ENCODE measurements around the gene TAF1A. TPM values are rescaled to one million over a fixed set of nuclear protein-coding genes. Genes with fewer than 3 reads are reported as not detected.

TAF1A gene
- total RNA-seq, 1 donor from 2014 or later = 8.3 TPM

DNA sequence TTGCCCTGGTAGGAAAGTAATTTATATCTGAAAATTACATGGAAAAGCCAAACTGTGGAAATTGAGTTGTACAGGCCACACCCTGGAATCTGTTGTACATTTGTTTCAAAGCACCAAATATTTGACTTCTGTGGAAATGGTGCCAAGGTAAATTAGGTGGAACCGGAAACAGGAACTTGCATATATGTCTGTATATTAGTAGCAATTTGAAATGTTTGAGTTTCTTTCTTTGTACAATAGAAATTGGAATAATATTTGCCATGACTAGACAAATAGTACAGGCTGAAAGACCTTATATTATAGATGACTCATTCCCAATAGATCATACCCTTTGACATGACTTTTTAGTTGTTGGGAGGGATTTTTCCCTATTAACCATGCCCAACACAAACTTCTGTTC lies 10.5 kb upstream of the TAF1A start:
- DNase-seq (ENCODE audit: low read depth) = no peak

DNA sequence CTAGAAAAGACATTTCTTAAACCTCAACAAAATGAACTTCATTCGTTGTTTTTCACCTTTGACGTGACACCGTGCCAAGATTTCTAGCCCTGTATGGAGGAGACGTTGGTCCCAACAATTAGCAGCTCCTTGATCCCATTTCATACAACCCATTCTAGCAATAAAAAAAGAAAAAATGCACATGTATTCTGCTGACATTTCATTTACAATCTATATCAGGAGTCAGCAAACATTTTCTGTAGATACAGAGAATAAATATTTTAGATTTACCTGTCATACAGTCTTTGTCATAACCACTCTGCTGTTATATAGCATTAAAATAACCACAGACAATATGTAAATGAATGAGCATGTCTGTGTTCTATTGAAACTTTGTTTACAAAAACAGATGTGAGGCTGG lies 7.0 kb upstream of the TAF1A start:
- no peak for DNase-seq (ENCODE audit: low read depth)

DNA sequence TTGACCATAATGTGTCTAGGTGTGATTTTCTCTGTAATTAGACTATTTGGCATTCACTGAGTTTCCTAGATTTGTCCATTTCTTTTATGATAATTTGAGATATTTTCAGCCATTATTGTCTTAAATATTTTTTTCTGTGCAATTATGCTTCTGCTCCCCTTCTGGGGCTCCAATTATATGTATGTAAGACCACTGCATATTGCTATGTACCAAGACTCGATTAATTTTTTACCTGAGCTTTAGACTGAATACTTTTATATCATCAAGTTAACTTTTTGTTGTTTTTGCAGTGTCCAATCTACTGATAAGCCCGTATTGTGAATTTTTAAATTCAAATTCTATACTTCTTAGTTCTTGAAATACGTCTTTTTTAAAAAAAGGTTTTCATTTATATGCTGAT lies 5.1 kb upstream of the TAF1A start:
- no peak for DNase-seq (ENCODE audit: low read depth)

DNA sequence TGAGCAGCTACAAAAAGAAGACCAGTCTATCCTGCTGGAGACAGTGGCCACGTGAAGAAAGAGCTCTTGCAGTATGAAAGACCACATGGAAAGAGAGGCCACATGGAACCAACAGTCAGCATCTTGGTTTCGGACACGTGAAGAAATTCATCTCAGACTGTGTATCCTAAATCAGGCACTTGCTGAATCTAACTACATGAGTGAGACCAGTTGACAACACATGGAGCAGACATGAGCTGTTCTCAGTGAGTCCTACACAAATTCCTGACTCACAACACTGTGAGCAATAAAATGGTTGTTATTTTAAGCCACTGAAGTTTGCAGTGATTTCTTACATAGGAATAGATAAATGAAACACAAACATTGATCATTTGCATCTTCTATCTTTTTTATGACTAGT lies 2.4 kb upstream of the TAF1A start:
- DNase-seq (ENCODE audit: low read depth) = no peak

DNA sequence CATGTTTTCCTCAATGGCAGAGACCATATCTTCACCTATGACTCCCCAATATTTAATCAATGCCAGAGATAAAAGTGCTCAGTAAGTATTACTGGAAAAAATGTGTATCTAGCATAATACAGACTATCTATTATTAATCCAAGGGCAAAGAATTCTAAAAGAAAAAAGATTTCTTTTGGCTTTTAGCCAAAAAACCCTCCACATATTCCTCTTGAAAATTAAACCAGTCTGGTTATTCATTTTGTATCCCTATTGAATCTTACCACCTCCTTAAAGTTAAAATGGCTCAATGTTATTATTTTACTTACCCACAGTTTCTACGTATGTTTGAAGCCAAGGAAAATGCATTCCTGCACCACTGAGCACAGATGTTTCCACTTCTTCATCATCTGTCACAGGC lies 1.6 kb downstream of the TAF1A start:
- DNase-seq (ENCODE audit: low read depth) = no peak

DNA sequence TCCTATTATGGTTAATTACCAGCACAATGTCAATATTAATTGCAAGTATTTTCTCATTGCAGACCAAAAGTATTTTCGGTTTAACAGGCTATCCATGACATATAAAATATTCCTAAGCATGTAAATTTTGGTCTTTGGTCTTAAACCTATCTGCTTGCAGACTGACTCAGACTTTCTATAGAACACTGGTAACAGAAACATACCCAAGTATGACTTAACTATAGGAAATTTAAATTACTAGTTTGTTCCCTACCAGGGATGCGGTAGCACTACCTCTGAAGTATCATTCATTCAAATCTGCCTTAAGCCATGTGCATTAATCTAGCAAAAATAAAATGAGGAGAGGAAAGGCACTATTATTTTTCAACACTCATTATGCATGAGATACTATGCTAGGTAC lies 2.9 kb downstream of the TAF1A start:
- DNase-seq (ENCODE audit: low read depth) = no peak

DNA sequence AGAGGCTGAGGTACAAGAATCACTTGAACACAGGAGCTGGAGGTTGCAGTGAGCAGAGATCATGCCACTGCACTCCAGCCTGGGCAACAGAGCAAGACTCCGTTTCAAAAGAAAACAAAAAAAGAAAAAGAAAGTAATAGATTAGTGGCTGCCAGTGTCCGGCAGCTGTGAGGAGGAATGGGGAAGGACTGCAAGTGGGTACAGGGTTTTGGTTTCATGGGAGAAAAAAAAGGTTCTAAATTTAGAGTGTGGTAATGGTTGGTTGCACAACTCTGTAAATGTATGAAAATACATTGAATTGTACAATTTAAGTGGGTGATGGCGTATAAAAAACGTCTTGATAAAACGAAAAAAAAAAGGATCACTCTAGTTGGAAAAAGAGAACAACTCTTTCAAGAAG lies 6.7 kb downstream of the TAF1A start:
- DNase-seq (ENCODE audit: low read depth) = peak; percentile 3

DNA sequence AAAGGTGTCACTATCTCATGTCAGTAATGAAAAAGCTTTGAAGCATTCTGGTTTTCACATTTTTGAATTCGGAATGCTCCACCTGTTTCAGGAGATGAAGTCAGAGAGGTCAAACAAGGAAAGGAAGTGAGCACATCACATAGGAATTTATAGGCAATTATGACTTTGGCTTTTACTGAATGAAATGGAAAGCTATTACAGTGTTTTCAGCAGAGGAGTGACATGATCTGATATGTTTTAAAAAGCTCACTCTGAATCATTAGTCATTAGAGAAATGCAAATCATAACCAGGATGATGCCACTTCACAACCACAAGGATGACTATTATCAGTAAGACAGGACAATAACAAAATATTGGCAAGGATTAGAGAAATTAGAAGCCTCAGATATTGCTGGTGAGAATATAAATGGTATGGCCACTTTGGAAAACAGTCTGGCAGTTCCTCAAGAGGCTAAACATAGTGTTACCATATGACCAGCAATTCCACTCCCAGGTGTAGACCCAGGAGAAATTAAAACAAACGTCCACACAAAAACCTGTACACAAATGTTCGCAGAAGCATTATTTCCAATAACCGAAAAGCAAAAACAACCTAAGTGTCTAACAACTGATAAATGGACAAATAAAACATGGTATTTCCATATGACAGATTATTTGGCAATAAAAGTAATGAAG lies 7.5 kb downstream of the TAF1A start:
- DNase-seq (ENCODE audit: low read depth) = peak; percentile 32

DNA sequence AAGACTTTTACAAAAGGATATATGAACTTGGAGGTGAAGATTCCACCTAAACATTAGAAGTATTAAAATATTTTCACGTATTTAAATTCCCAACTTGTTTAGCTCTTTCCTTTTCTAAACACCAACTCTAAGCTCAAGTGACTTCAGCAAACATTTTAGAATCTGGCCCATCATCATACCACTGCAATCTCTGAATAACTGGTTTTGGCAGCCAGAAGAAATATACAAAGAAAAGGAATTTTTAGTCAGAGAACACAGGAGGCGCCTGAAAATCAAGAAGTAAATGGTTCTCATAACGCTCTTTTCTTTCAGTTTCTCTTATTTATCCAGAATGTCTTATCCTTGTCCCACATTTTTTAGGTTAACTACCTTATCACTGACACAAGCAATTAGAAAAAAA lies 10.4 kb downstream of the TAF1A start:
- DNase-seq (ENCODE audit: low read depth) = no peak

DNA sequence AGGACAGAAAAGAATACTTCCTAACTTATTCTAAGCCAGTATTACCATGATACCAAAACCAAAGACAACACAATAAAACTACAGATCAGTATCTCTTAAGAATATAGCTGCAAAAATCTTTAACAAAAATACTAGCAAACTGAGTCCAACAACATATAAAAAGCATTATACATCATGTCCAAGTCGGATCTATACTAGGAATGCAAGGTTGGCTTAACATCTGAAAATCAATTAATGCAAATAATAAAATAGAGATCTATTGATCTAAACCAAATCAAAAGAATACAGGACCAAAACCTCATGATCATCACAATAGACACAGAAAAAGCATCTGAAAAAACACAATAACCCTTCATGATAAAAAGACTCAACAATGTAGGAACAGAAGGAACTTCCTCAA lies 18.9 kb downstream of the TAF1A start:
- DNase-seq (ENCODE audit: low read depth) = no peak

DNA sequence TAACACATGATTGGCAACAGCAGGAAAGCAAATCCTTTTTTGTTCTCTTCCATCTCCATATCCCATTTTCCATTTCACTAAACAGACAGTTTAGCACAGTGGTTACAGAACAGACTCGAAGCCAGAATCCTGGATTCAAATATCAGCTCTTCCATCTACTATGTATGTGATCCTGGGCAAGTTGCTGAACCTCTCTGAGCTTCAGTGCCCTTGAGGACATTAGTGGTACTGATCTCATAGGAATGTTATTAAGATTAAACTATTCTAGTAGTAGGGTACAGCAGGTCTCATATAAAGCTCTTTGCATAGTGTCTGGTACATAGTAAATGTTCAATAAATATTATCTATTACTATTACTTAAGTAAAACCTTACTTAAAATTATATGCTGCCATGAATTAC lies 28.1 kb downstream of the TAF1A start:
- no peak for DNase-seq (ENCODE audit: low read depth)

DNA sequence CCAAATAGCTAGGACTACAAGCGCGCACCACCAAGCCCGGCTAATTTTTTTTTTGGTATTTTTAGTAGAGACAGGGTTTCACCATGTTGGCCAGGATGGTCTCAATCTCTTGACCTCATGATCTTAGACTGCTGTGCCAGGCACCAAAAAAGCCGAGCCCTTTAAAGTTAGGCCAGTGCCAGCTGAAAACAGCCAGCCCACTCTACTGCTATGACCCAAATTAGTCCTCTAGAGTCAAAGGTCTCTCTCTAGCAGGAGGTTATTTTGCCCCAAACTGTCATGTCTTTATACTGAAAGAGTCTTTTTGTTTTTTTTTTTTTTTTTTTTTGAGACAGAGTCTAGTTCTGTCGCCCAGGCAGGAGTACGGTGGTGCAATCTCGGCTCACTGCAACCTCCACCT lies 32.2 kb downstream of the TAF1A start:
- no peak for DNase-seq (ENCODE audit: low read depth)

DNA sequence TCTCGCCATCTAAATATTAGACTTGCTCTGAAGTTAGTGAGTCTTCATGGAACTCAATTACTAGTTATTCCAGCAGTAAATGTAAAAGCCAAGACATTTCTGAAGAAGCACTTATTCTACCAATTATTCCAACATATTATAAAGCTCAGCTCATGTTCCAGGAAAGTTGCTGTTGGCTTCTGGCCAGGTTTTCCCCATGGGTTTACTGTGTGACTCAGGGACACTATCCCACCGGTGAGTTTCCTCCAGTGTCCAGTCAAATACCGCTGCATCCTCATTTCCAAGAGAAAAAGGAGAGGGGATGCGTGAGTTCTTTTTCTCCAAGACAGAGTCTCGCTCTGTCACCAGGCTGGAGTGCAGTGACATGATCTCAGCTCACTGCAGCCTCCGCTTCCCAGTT lies 32.6 kb downstream of the TAF1A start:
- peak; percentile 10 for DNase-seq (ENCODE audit: low read depth)

DNA sequence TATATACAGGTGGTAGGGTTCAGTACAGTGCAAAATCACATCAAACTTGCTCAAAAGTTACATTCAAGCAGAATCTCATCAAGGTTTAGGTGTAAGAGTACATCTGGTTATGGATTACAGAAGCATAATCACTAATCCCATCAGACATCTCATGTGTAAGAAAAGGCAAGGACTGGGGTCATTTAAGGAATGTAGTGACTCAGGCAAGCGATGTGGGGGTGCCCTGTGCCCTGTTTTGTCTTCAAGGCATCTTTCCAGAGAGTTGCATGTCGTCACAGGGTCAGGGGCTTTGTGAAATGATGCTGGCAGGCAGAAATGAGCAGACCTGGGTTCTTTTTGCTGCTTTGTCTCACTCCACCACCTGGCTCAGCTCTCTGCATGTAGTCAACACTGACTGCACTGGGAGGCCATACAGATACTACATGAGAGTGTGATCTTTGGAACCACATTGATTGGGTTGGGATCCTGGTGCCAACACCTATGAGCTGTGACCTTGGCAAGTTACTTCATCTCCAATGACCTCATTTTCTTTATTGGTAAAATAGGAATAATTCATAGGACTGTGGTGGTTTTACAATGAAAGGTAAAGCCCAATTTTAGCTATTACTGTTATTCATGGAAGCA lies 33.6 kb downstream of the TAF1A start:
- DNase-seq (ENCODE audit: low read depth) = no peak

DNA sequence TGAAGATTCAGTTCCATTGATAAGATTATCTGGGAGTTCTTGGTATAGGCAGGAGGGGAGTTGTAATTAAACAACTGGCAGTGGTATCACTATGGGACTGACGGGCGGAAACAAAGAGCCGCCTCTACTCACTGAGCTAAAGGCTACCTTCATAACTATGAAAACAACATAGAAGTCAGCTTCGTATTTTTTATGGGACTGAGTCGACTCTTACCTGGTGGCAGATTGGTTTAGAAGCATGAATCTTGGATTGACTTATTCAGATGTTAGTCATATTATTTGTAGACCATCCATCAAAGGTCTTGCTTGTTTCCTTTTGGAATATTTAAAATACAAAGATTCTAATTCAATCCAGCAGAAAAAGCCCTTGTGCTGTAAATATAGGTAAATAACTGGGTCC lies 35.6 kb downstream of the TAF1A start:
- no peak for DNase-seq (ENCODE audit: low read depth)

DNA sequence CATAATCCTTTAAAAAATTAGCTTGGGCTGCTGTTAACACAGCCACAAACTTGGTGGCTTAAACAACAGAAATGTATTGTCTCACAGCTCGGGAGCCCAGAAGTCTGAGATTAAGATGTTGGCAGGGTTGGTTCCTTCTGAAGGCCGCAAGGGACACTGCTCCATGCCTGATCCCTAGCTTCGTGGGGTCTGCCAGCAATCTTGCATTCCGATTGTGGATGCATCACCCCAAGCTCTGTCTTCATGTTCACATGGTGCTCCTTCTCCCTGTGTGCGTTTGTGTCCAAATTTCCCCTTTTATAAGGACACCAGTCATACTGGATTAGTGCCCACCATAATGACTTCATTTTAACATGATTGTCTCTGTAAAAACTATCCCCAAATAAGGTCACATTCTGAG lies 36.9 kb downstream of the TAF1A start:
- DNase-seq (ENCODE audit: low read depth) = no peak

DNA sequence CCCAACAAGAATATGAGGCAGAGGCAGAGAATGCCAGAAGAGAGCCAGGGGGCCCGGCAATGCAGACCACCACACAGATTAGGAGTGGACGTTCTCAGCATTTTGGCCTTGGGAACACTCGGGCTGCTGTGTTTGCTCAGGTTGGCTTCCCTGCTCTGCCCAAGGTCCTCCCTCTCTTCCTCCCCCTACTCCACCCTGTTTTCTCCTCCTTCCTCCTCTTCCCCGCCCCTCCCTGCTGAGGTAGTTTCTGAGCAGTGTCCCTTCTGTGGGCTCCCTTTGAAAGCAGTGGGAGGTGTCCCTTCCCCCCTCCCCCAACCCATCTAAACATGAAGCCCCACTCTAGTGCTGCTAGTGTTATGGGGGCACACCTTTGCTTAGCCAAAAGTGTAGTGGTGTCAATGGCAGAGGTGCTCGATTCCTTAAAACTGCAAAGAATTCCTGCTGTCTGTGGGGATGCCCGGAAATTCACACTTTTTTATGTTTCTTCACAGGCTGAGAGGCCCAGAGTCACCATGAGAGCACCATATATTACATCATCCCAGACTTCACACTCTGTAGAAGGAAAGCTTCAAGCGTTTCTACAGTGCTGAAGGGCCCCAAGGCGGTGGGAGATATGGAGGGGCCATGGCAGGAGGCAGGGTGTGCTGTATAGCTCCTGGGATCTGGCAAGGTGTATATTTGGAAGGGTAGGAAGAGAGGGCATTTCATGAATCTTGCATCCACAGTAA lies 41.6 kb downstream of the TAF1A start, which contains the start of gene HHIPL2:
Gene HHIPL2 (minus strand): TSS at position 161 of the 728 bp plus-strand sequence. CDS start 60 bp downstream, at position 101.
- DNase-seq (ENCODE audit: low read depth) = no peak

DNA sequence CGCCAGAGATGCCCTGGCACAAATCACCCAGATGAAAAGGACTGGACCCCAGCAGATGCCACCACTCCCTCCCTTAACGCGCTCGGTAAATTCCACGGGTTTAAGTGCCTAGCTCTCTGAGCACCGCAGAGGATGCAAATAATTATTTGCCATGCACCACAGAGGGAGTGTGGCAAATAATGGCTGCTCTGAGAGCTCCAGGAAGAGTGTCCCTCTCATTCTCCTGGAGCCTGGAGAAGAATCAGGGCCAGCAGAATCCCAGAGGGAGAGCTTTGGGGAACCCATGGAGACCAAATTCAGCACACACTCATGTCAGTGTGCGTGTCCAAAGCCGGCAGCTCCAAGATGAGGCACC lies 42.5 kb downstream of the TAF1A start:
- no peak for DNase-seq (ENCODE audit: low read depth)

DNA sequence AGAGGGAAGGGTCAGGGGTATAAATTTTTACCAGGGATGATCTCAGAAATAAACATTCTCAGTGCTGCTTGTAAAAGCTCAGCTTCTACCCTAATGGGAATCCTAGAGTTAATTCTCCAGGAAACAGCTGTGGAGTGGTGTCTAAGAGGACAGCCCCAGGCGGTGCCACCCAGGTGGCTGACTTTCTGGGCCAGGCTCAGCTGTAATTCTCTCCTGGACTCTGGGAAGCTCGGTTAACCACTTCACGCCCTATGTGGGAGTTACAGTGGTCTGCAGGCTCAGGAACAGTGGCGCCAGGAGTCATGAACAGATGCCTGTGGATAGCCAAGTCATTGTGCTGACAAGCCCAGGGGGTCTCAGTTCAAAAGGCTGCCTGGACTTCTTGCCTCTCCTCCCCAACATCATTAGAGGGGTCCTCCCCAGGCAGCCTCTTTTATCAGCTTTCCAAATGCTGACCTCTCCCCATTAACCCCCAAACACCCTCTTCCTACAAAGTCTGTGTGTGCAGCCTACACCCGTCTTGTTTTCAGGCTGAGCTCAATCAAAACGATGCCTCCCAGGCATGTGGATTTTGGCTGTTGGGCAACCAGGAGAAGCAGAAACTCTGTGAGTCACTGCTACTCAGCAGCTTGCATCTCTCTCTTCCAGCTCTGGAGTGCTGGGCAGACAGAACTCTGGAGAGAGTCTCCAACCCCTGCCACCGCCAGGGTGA lies 43.0 kb downstream of the TAF1A start:
- DNase-seq (ENCODE audit: low read depth) = peak; percentile 79

DNA sequence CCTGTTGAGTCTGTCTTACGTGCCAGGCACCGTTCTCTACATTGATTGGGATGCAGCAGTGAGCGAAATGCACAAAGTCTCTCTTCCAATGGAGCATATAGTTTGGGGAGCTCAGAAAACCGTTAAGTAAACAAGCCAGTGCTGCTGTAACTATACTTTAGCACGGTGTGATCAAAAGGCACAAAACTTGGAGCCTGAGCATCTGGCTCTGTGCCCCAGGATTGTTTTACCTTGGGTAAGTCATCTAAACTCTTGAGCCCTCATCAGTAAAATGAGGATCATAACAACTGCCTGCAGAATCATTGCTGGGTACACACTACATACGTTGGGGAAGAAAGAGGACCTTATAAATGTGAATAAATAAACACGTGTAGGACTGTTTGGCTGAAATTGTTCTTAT lies 43.6 kb downstream of the TAF1A start:
- no peak for DNase-seq (ENCODE audit: low read depth)

DNA sequence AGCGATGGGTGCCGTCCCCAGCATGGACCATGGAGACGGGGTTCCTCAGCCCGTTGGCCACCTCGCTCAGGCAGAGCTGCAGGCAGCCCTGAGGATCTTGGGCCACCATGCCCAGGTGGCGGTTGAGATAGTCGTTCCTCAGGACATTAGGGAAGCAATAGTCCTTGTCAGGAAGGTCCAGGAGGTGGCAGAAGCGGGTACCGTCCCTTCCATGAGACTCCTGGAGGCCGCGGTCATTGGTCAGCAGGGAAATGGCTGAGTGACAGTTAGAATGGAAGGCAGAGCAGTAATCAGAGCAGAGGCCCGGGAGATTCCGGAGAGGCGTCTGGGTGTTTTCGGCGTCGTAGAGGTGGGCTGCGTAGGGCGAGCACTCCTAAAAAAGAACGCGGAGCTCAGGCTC lies 45.9 kb downstream of the TAF1A start:
- DNase-seq (ENCODE audit: low read depth) = no peak

DNA sequence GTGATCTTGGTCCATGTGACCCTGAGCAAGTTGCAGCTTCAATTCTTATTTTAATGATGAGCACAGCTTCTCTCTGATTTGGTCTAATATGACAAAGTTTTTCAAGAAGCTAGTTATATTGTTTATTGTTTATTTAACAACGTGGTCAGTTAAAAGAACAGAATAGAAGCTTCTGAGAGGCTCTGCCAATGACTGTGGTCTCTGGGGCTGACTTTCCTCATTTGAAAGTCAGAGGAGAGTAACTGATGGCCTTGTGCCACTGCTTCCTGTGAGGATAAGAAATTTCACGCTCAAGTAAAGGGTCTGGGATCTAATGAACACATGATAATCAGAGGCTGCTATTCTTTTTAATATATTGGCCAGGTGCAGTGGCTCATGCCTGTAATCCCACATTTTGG lies 49.1 kb downstream of the TAF1A start:
- DNase-seq (ENCODE audit: low read depth) = no peak

Data from myocyte (in vitro differentiated cells).